Gastrocnemius medialis (tissue), 4 donors: Measurements from ENCODE around the gene INPPL1. TPM values are rescaled to one million over a fixed set of nuclear protein-coding genes. Genes with fewer than 3 reads are reported as not detected.

Experiments used
- ATAC-seq, 2 donors: fragments of 150-250 bp; one replicate each; pipeline ENCODE4 v1.9.1; 2016
- DNase-seq, 2 donors: peaks; one replicate each; pipeline ENCODE4 v3.0.0-alpha.2; 2019
- H3K27ac ChIP-seq, 4 donors: fragments of 200-600 bp; sonication (generic); 1 replicate in 1 of 4; 2 replicates in 3 of 4; pipeline ENCODE4 v1.5.1; 2016 to 2018; ENCODE audit warnings: mild to moderate bottlenecking in 2 of 4, moderate library complexity in 1 of 4
- H3K27me3 ChIP-seq, 3 donors: fragments of 200-600 bp; sonication (generic) in 2 of 3; 1 replicate in 1 of 3; 2 replicates in 2 of 3; pipeline versions ENCODE4 v1.5.1 to v1.6.0; 2016 to 2019; ENCODE audit warnings: mild to moderate bottlenecking in 1 of 3, moderate library complexity in 1 of 3
- H3K36me3 ChIP-seq, 2 donors: fragments of 200-600 bp; sonication (generic) in 1 of 2; one replicate each; pipeline ENCODE4 v1.5.1; 2017 to 2018
- H3K4me1 ChIP-seq, 2 donors: fragments of 200-600 bp; sonication (generic) in 1 of 2; one replicate each; pipeline ENCODE4 v1.5.1; 2016 to 2017; ENCODE audit warnings: mild to moderate bottlenecking in 2 of 2
- H3K4me3 ChIP-seq, 4 donors: fragments of 200-600 bp; sonication (generic) in 3 of 4; 1 replicate in 1 of 4; 2 replicates in 3 of 4; pipeline ENCODE4 v1.5.1; 2016 to 2019; ENCODE audit warnings: mild to moderate bottlenecking in 2 of 4
- H3K9me3 ChIP-seq, 3 donors: fragments of 200-600 bp; sonication (generic) in 2 of 3; 1 replicate in 1 of 3; 2 replicates in 2 of 3; pipeline ENCODE4 v1.5.1; 2016 to 2019
- CTCF ChIP-seq, 5 experiments: fragments of 450-650 bp in 3 of 5; fragments of 200-600 bp in 2 of 5; sonication (generic) in 2 of 5; IDR thresholded peaks in 4 of 5; conservative IDR thresholded peaks in 1 of 5; 1 replicate in 4 of 5; 2 replicates in 1 of 5; pipeline ENCODE4 v1.5.1; 2016 to 2019; ENCODE audit warnings: antibody characterized with exemption in 5 of 5, mild to moderate bottlenecking in 3 of 5, moderate library complexity in 3 of 5
- POLR2A ChIP-seq, 2 donors: fragments of 450-650 bp; IDR thresholded peaks; one replicate each; pipeline ENCODE4 v1.6.1; 2017; ENCODE audit warnings: antibody characterized with exemption in 2 of 2, mild to moderate bottlenecking in 2 of 2, moderate library complexity in 2 of 2
- in situ Hi-C, 4 donors: fragments of 200-750 bp; cut with MboI; loops; one replicate each; pipeline versions ENCODE4 v1.15.0 to v1.8.0; 2017; ENCODE audit warnings: low sequenced_read_pairs in 4 of 4
- intact Hi-C: fragments of 100-400 bp; cut with DNase I; formaldehyde crosslinking; loops from one replicate; pipeline ENCODE4 v1.15.1; 2023; ENCODE audit warnings: low total_unique reads
- total RNA-seq, 4 donors: library from RNA; depleted of rRNA; stranded (reverse); fragments of >200 nt; gene quantifications; one replicate each; pipeline versions ENCODE4 v1.1.0 to v1.2.3, GENCODE V29; 2016

The INPPL1 gene
- total RNA-seq, 4 donors from 2014 or later: 75.6 to 112 (median 107) TPM

- ATAC-seq: no peak
- no peak for DNase-seq
- no peaks in the 10 kb centered on the region for H3K4me1 ChIP-seq
- H3K4me3 ChIP-seq: no peak overlapping the region
- H3K27ac ChIP-seq: no peak overlapping the region
- no peaks in the 10 kb centered on the region for H3K36me3 ChIP-seq
- intact Hi-C loops: no loop called here
- peaks cover 0 to 3% (median 0%) of the 10 kb centered on the region in 3 donors for H3K27me3 ChIP-seq
- TF ChIP-seq POLR2A (IDR thresholded peaks at IDR 0.05) (no peak), CTCF (IDR thresholded peaks at IDR 0.05 in 4 of 5, conservative IDR thresholded peaks at IDR 0.05 in 1 of 5) (no peak)
- no peaks in the 10 kb centered on the region for H3K9me3 ChIP-seq
- in situ Hi-C loops: no loop called here
Measured at GRCh38 chr11:72283947-72284346, 59.4 kb downstream of the INPPL1 start.

GRCh38 chr11:72287293-72287692 lies 62.7 kb downstream of the INPPL1 start:
- Histone ChIP-seq H3K27ac (no peak overlapping the region), H3K4me3 (no peak overlapping the region), H3K9me3 (no peaks in the 10 kb centered on the region), H3K36me3 (no peaks in the 10 kb centered on the region), H3K27me3 (peaks cover 0 to 3% (median 0%) of the 10 kb centered on the region in 3 donors), H3K4me1 (no peaks in the 10 kb centered on the region)
- DNase-seq (no peak), ATAC-seq (no peak)
- TF ChIP-seq CTCF (IDR thresholded peaks at IDR 0.05 in 4 of 5, conservative IDR thresholded peaks at IDR 0.05 in 1 of 5): no peak
- TF ChIP-seq POLR2A (IDR thresholded peaks at IDR 0.05): no peak
- intact Hi-C loops: no loop called here
- in situ Hi-C loops: no loop called here

Other genes with a start within 250 kb of the INPPL1 start
- gene IL18BP, start 225.9 kb upstream of the INPPL1 start, total RNA-seq: 1 to 10 TPM in 3 of 4 donors, under 1 TPM in 1; 0.91 to 3.0 (median 2.5) TPM
- gene NUMA1, start 144.2 kb upstream of the INPPL1 start, total RNA-seq: 100 to 1,000 TPM; 163 to 272 (median 202) TPM
- 1 to 10 TPM; 3.6 to 9.5 (median 5.3) TPM for gene LRRC51, start 143.9 kb upstream of the INPPL1 start, total RNA-seq
- 100 to 1,000 TPM in 2 of 4 donors, 10 to 100 TPM in 2; 75.0 to 146 (median 104) TPM for gene LAMTOR1, start 121.5 kb upstream of the INPPL1 start, total RNA-seq
- not detected for gene TOMT, start 118.8 kb upstream of the INPPL1 start, total RNA-seq
- 10 to 100 TPM; 21.2 to 39.3 (median 32.4) TPM for gene ANAPC15, start 112.1 kb upstream of the INPPL1 start, total RNA-seq
- 1 to 10 TPM in 1 of 4 donors, not detected in 3; 1.1 TPM for gene FOLR3, start 89.0 kb upstream of the INPPL1 start, total RNA-seq
- gene FOLR1, start 32.6 kb upstream of the INPPL1 start, total RNA-seq: not detected
- 10 to 100 TPM in 3 of 4 donors, 1 to 10 TPM in 1; 7.5 to 14.6 (median 13.0) TPM for gene FOLR2, start 8.0 kb upstream of the INPPL1 start, total RNA-seq
- not detected for gene PHOX2A, start 19.4 kb downstream of the INPPL1 start, total RNA-seq
- 10 to 100 TPM; 16.9 to 31.1 (median 24.3) TPM for gene CLPB, start 209.8 kb downstream of the INPPL1 start, total RNA-seq